CD8-positive, alpha-beta memory T cell (primary cell): Measurements from ENCODE around the gene SPACA7. TPM values are rescaled to one million over a fixed set of nuclear protein-coding genes. Genes with fewer than 3 reads are reported as not detected.

ENCODE experiments used
- CTCF ChIA-PET: fragments of 350-600 bp; sonication (Branson Sonifier 250); formaldehyde crosslinking; loops from one replicate; lab custom pipeline; 2021; ENCODE audit warnings: antibody characterized with exemption; lab: Charles Lee
- POLR2A ChIA-PET: fragments of 350-600 bp; sonication (Branson Sonifier 250); formaldehyde crosslinking; loops from one replicate; lab custom pipeline; 2021; ENCODE audit warnings: antibody characterized with exemption; lab: Charles Lee
- DNase-seq, 5 donors: peaks; one replicate each; pipeline versions ENCODE4 v3.0.0 to v3.0.0-alpha.2; 2020 to 2022; ENCODE audit warnings: mixed read lengths in 1 of 5
- H3K27ac ChIP-seq: one replicate; pipeline ENCODE4 v1.7.0; 2013; ENCODE audit warnings: low read depth, mild to moderate bottlenecking, low read length, moderate library complexity
- H3K27me3 ChIP-seq: 2 replicates; pipeline ENCODE4 v1.7.0; 2013; ENCODE audit warnings: low read length, mild to moderate bottlenecking; ENCODE audit not compliant: insufficient read depth, poor library complexity, severe bottlenecking
- H3K36me3 ChIP-seq: 2 replicates; pipeline ENCODE4 v1.7.0; 2013; ENCODE audit warnings: mild to moderate bottlenecking, low read length, moderate library complexity; ENCODE audit not compliant: insufficient read depth
- H3K4me1 ChIP-seq: 2 replicates; pipeline ENCODE4 v1.7.0; 2013; ENCODE audit warnings: mild to moderate bottlenecking, low read length, moderate library complexity; ENCODE audit not compliant: insufficient read depth
- H3K4me3 ChIP-seq: 2 replicates; pipeline ENCODE4 v1.7.0; 2013; ENCODE audit warnings: mild to moderate bottlenecking, low read length
- H3K9me3 ChIP-seq: 2 replicates; pipeline ENCODE4 v1.7.0; 2013; ENCODE audit warnings: mild to moderate bottlenecking, low read length
- H3K27ac Mint-ChIP-seq, 8 donors: one replicate each; pipeline ENCODE4 v1.8.0; 2020 to 2021; ENCODE audit warnings: mixed read lengths in 8 of 8, mild to moderate bottlenecking in 6 of 8, inconsistent platforms in 3 of 8, moderate library complexity in 3 of 8
- H3K27me3 Mint-ChIP-seq, 2 donors: one replicate each; pipeline ENCODE4 v1.8.0; 2020 to 2021; ENCODE audit warnings: mixed read lengths in 2 of 2, mild to moderate bottlenecking in 1 of 2, moderate library complexity in 1 of 2
- H3K36me3 Mint-ChIP-seq, 3 donors: one replicate each; pipeline ENCODE4 v1.8.0; 2020 to 2021; ENCODE audit warnings: mixed read lengths in 3 of 3, inconsistent platforms in 1 of 3, mild to moderate bottlenecking in 1 of 3
- H3K4me1 Mint-ChIP-seq, 3 donors: one replicate each; pipeline ENCODE4 v1.8.0; 2020 to 2021; ENCODE audit warnings: mixed read lengths in 3 of 3, inconsistent platforms in 1 of 3, mild to moderate bottlenecking in 1 of 3
- H3K4me3 Mint-ChIP-seq, 7 donors: one replicate each; pipeline ENCODE4 v1.8.0; 2020 to 2021; ENCODE audit warnings: mixed read lengths in 7 of 7, mild to moderate bottlenecking in 6 of 7, moderate library complexity in 4 of 7, inconsistent platforms in 2 of 7
- H3K9me3 Mint-ChIP-seq, 5 donors: one replicate each; pipeline ENCODE4 v1.8.0; 2020 to 2022; ENCODE audit warnings: mixed read lengths in 5 of 5, mild to moderate bottlenecking in 3 of 5, moderate library complexity in 2 of 5, inconsistent platforms in 1 of 5
- polyA plus RNA-seq: library from polyadenylated mRNA; unstranded; fragments of 300-500 nt; fragmentation: Illumina TruSeq; gene quantifications from one replicate; pipeline ENCODE4 v1.2.3, GENCODE V29; 2021
- total RNA-seq, 2 experiments: library from RNA; stranded (reverse); gene quantifications; one replicate each; pipeline ENCODE4 v1.2.3, GENCODE V29; 2021

SPACA7 gene
- total and polyA plus RNA-seq, 3 experiments from 2014 or later = not detected

GRCh38 chr13:112333756-112334543 is 42.2 kb upstream of the SPACA7 start:
- Histone ChIP-seq H3K9me3 (no peaks in the 10 kb centered on the region), H3K4me1 (no peaks in the 10 kb centered on the region), H3K36me3 (no peaks in the 10 kb centered on the region), H3K4me3 (no peak overlapping the region), H3K27me3 (no peaks in the 10 kb centered on the region), H3K27ac (no peak overlapping the region)
- CTCF ChIA-PET = no interaction called here
- H3K27me3 Mint-ChIP-seq = peaks cover 16 to 27% of the 10 kb centered on the region in 2 donors
- no peak overlapping the region for H3K4me3 Mint-ChIP-seq
- peaks cover 14 to 27% (median 21%) of the 10 kb centered on the region in 5 donors for H3K9me3 Mint-ChIP-seq
- H3K36me3 Mint-ChIP-seq = peaks cover 0 to 3% (median 0%) of the 10 kb centered on the region in 3 donors
- no peak for DNase-seq
- POLR2A ChIA-PET = no interaction called here
- H3K4me1 Mint-ChIP-seq = no peaks in the 10 kb centered on the region
- H3K27ac Mint-ChIP-seq = no peak overlapping the region

GRCh38 chr13:112335135-112335534 is 41.0 kb upstream of the SPACA7 start:
- Mint-ChIP-seq H3K36me3 (peaks cover 0 to 3% (median 0%) of the 10 kb centered on the region in 3 donors), H3K9me3 (peaks cover 14 to 28% (median 21%) of the 10 kb centered on the region in 5 donors), H3K27me3 (peaks cover 10 to 27% of the 10 kb centered on the region in 2 donors), H3K4me1 (no peaks in the 10 kb centered on the region), H3K4me3 (no peak overlapping the region), H3K27ac (no peak overlapping the region)
- no peaks in the 10 kb centered on the region for H3K9me3 ChIP-seq
- CTCF ChIA-PET = no interaction called here
- H3K27me3 ChIP-seq = no peaks in the 10 kb centered on the region
- no peaks in the 10 kb centered on the region for H3K36me3 ChIP-seq
- POLR2A ChIA-PET = no interaction called here
- no peaks in the 10 kb centered on the region for H3K4me1 ChIP-seq
- H3K4me3 ChIP-seq = no peak overlapping the region
- no peak for DNase-seq
- H3K27ac ChIP-seq = no peak overlapping the region

DNA sequence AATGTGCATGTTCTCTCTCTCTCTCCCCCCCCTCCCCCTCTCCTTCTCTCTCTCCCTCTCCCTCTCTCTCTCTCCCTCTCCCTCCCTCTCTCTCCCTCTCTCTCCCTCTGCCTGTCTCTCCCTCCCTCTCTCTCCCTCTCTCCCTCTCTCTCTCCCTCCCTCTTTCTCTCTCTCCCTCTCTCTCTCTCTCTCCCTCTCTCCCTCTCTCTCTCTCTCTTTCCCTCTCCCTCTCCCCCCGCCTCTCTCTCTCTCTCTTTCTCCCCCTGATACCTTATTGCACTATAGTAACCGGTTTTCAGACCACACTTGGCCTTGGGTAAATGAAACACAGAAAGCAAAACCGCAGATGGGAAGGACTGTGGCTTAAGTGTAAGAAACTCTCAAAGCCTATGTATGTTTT is 34.7 kb upstream of the SPACA7 start:
- H3K27me3 Mint-ChIP-seq = peaks cover 8 to 26% of the 10 kb centered on the region in 2 donors
- H3K4me3 Mint-ChIP-seq = no peak overlapping the region
- H3K36me3 ChIP-seq = no peaks in the 10 kb centered on the region
- CTCF ChIA-PET = no interaction called here
- no peaks in the 10 kb centered on the region for H3K27me3 ChIP-seq
- peaks cover 0 to 3% (median 0%) of the 10 kb centered on the region in 3 donors for H3K4me1 Mint-ChIP-seq
- no peak for DNase-seq
- H3K27ac Mint-ChIP-seq = no peak overlapping the region
- H3K9me3 ChIP-seq = no peaks in the 10 kb centered on the region
- POLR2A ChIA-PET = no interaction called here
- H3K36me3 Mint-ChIP-seq = peaks cover 0 to 2% (median 0%) of the 10 kb centered on the region in 3 donors
- H3K9me3 Mint-ChIP-seq = peaks cover 11 to 18% (median 16%) of the 10 kb centered on the region in 5 donors
- no peak overlapping the region for H3K27ac ChIP-seq
- no peaks in the 10 kb centered on the region for H3K4me1 ChIP-seq
- H3K4me3 ChIP-seq = no peak overlapping the region

GRCh38 chr13:112341976-112342735 is 34.0 kb upstream of the SPACA7 start:
- Mint-ChIP-seq H3K27ac (no peak overlapping the region), H3K4me1 (peaks cover 0 to 8% (median 0%) of the 10 kb centered on the region in 3 donors), H3K4me3 (no peak overlapping the region), H3K9me3 (peaks cover 5 to 12% (median 10%) of the 10 kb centered on the region in 5 donors), H3K27me3 (peaks cover 15 to 32% of the 10 kb centered on the region in 2 donors), H3K36me3 (peaks cover 0 to 2% (median 0%) of the 10 kb centered on the region in 3 donors)
- no peaks in the 10 kb centered on the region for H3K36me3 ChIP-seq
- POLR2A ChIA-PET = no interaction called here
- no peaks in the 10 kb centered on the region for H3K4me1 ChIP-seq
- H3K27ac ChIP-seq = no peak overlapping the region
- no peak overlapping the region for H3K4me3 ChIP-seq
- no peaks in the 10 kb centered on the region for H3K27me3 ChIP-seq
- no peak for DNase-seq
- H3K9me3 ChIP-seq = no peaks in the 10 kb centered on the region
- CTCF ChIA-PET = no interaction called here

DNA sequence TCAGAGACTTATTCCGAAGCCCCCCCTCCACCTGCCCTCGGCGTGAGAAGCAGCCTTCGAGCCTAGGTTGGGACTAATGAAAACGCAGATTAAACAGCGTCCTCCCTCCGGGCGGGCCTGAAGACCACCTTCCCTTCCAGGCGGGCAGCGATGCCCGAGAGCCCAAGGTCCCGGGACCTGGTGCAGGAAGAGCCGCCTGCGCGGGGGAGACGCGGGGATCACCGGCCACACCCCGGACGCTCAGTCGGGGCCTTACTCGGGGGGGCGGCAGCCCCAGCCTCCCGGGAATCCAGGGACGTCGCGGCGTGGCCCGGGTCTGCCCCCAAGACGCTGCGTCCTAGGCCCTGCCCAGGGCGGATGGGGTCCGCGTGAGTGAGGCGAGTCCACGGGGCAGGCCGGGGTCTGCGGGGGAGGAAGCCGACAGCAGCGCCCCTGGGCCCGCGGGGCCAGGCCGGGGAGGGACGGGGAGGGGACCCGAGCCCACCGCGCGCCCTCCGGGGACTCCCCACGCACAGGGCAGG is 33.3 kb upstream of the SPACA7 start:
- POLR2A ChIA-PET = no interaction called here
- Histone ChIP-seq H3K27ac (no peak overlapping the region), H3K4me1 (no peaks in the 10 kb centered on the region), H3K27me3 (no peaks in the 10 kb centered on the region), H3K36me3 (no peaks in the 10 kb centered on the region), H3K4me3 (no peak overlapping the region), H3K9me3 (no peaks in the 10 kb centered on the region)
- Mint-ChIP-seq H3K27ac (no peak overlapping the region), H3K9me3 (peaks cover 0 to 7% (median 4%) of the 10 kb centered on the region in 5 donors), H3K4me1 (peaks cover 0 to 8% (median 0%) of the 10 kb centered on the region in 3 donors), H3K36me3 (no peaks in the 10 kb centered on the region), H3K27me3 (peaks cover 15 to 35% of the 10 kb centered on the region in 2 donors), H3K4me3 (no peak overlapping the region)
- DNase-seq = no peak
- CTCF ChIA-PET = no interaction called here

DNA sequence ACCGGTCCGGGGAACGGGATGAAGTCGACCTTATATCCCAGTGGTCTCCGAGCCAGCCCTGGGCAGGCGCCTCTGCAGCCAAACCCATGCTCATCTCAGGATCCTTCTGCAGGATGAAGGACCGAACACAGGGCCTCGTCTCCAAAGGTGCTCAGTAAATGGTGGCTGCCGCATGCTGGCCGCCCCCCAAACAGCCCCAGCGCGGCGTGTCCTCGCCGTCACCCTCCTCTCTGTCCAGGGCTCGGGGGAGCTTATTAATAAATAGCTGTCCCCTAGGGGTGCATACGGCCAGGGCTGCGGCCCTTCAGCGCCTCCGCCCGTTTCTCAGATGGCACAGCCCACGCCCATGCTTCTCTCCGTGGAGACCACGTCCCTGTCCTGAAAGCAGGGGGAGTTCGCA is 32.6 kb upstream of the SPACA7 start:
- no peak overlapping the region for H3K27ac ChIP-seq
- H3K4me3 Mint-ChIP-seq = no peak overlapping the region
- H3K27me3 Mint-ChIP-seq = peaks cover 16 to 41% of the 10 kb centered on the region in 2 donors
- H3K9me3 Mint-ChIP-seq = peaks cover 0 to 4% (median 4%) of the 10 kb centered on the region in 5 donors
- DNase-seq = no peak
- no peaks in the 10 kb centered on the region for H3K36me3 ChIP-seq
- peaks cover 0 to 8% (median 0%) of the 10 kb centered on the region in 3 donors for H3K4me1 Mint-ChIP-seq
- H3K36me3 Mint-ChIP-seq = no peaks in the 10 kb centered on the region
- ChIA-PET CTCF (no interaction called here), POLR2A (no interaction called here)
- no peaks in the 10 kb centered on the region for H3K4me1 ChIP-seq
- H3K4me3 ChIP-seq = no peak overlapping the region
- H3K27me3 ChIP-seq = no peaks in the 10 kb centered on the region
- H3K9me3 ChIP-seq = no peaks in the 10 kb centered on the region
- H3K27ac Mint-ChIP-seq = no peak overlapping the region

GRCh38 chr13:112345826-112346172 is 30.4 kb upstream of the SPACA7 start:
- no peaks in the 10 kb centered on the region for H3K9me3 ChIP-seq
- DNase-seq = no peak
- no peak overlapping the region for H3K27ac ChIP-seq
- H3K36me3 ChIP-seq = no peaks in the 10 kb centered on the region
- H3K27ac Mint-ChIP-seq = no peak overlapping the region
- no peak overlapping the region for H3K4me3 Mint-ChIP-seq
- no peaks in the 10 kb centered on the region for H3K36me3 Mint-ChIP-seq
- CTCF ChIA-PET = no interaction called here
- H3K4me1 Mint-ChIP-seq = peaks cover 0 to 8% (median 0%) of the 10 kb centered on the region in 3 donors
- H3K4me3 ChIP-seq = no peak overlapping the region
- peaks cover 0 to 2% (median 0%) of the 10 kb centered on the region in 5 donors for H3K9me3 Mint-ChIP-seq
- POLR2A ChIA-PET = no interaction called here
- H3K27me3 Mint-ChIP-seq = peaks cover 15 to 52% of the 10 kb centered on the region in 2 donors
- no peaks in the 10 kb centered on the region for H3K27me3 ChIP-seq
- no peaks in the 10 kb centered on the region for H3K4me1 ChIP-seq
